ENCODE results near the gene C19orf73. TPM values are rescaled to one million over a fixed set of nuclear protein-coding genes. Genes with fewer than 3 reads are reported as not detected.

The C19orf73 gene
- total and polyA plus RNA-seq, 9 of the 15 experiments (the other 6 are each of a cell fraction or from before 2014, with no cell fraction given), result 0.08 to 7.4 (median 1.4) TPM

GRCh38 chr19:49157445-49158224, 38.7 kb upstream of the C19orf73 start, which contains the start of gene TRPM4 (continued):
- no peak for TF ChIP-seq ZNF586 (CRISPR knock-in tag; conservative IDR thresholded peaks at IDR 0.05)
- no peak for TF ChIP-seq NRF1 (conservative IDR thresholded peaks at IDR 0.05 in 1 of 2, IDR thresholded peaks at IDR 0.05 in 1 of 2)
- TF ChIP-seq ZNF184 (CRISPR knock-in tag; IDR thresholded peaks at IDR 0.05), result no peak
- TF ChIP-seq SMARCA4 (IDR thresholded peaks at IDR 0.05), result peak; percentile 70
- TF ChIP-seq ZNF445 (CRISPR knock-in tag; IDR thresholded peaks at IDR 0.05; ENCODE audit: low read depth), result no peak
- TF ChIP-seq NR3C1 (CRISPR knock-in tag; IDR thresholded peaks at IDR 0.05), result peak; percentile 77; the same call in 1 of the 2 replicates
- 0 out of 2 replicates have a peak, but pooled peaks have one; percentile 34 for TF ChIP-seq KLF10 (CRISPR knock-in tag; IDR thresholded peaks at IDR 0.05)
- TF ChIP-seq ZBTB17 (CRISPR knock-in tag; IDR thresholded peaks at IDR 0.05), result no peak
- TF ChIP-seq SPI1 (IDR thresholded peaks at IDR 0.05; ENCODE audit: borderline replicate concordance, low read depth, low read length), result no peak
- TF ChIP-seq, protein P1, sequence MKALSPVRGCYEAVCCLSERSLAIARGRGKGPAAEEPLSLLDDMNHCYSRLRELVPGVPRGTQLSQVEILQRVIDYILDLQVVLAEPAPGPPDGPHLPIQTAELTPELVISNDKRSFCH (CRISPR knock-in tag; IDR thresholded peaks at IDR 0.05), result no peak
- TF ChIP-seq, protein P1 (tag; IDR thresholded peaks at IDR 0.05), result no peak
- TF ChIP-seq ZBED1 (IDR thresholded peaks at IDR 0.05), result no peak; the same call in 1 of the 2 replicates
- 0 out of 2 replicates have a peak, but pooled peaks have one; percentile 44 for TF ChIP-seq E2F3 (CRISPR knock-in tag; IDR thresholded peaks at IDR 0.05)
- TF ChIP-seq HIVEP1 (CRISPR knock-in tag; IDR thresholded peaks at IDR 0.05), result no peak
- no peak for TF ChIP-seq CHD4 (IDR thresholded peaks at IDR 0.05; ENCODE audit: insufficient read depth, insufficient replicate concordance, low read depth, low read length, poor library complexity, severe bottlenecking)
- TF ChIP-seq, protein P2, sequence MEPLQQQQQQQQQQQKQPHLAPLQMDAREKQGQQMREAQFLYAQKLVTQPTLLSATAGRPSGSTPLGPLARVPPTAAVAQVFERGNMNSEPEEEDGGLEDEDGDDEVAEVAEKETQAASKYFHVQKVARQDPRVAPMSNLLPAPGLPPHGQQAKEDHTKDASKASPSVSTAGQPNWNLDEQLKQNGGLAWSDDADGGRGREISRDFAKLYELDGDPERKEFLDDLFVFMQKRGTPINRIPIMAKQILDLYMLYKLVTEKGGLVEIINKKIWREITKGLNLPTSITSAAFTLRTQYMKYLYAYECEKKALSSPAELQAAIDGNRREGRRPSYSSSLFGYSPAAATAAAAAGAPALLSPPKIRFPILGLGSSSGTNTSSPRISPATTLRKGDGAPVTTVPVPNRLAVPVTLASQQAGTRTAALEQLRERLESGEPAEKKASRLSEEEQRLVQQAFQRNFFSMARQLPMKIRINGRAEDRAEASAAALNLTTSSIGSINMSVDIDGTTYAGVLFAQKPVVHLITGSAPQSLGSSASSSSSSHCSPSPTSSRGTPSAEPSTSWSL (CRISPR knock-in tag; IDR thresholded peaks at IDR 0.05; ENCODE audit: borderline replicate concordance), result no peak
- TF ChIP-seq, protein P3, sequence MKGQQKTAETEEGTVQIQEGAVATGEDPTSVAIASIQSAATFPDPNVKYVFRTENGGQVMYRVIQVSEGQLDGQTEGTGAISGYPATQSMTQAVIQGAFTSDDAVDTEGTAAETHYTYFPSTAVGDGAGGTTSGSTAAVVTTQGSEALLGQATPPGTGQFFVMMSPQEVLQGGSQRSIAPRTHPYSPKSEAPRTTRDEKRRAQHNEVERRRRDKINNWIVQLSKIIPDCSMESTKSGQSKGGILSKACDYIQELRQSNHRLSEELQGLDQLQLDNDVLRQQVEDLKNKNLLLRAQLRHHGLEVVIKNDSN (CRISPR knock-in tag; IDR thresholded peaks at IDR 0.05), result no peak
- TF ChIP-seq NR2C1 (IDR thresholded peaks at IDR 0.05), result no peak; the same call in none of the 2 replicates
- peak; percentile 33; the same call in 1 of the 2 replicates for TF ChIP-seq NR2C1 (tag; IDR thresholded peaks at IDR 0.05)
- TF ChIP-seq MAFK (IDR thresholded peaks at IDR 0.05; ENCODE audit: low read length), result no peak
- TF ChIP-seq YY1 (IDR thresholded peaks at IDR 0.05; ENCODE audit: borderline replicate concordance in 1 of 3, control insufficient read depth in 1 of 3, extremely low read depth in 1 of 3, insufficient read depth in 3 of 3, insufficient read length in 1 of 3, insufficient replicate concordance in 2 of 3, low read depth in 1 of 3, low read length in 2 of 3), result peak in 2 of 3 experiments; percentile 75 to 85
- peak; percentile 98 for TF ChIP-seq POLR2G (IDR thresholded peaks at IDR 0.05; ENCODE audit: low read depth, low read length)
- 0 out of 2 replicates have a peak, but pooled peaks have one; percentile 41 for TF ChIP-seq ARID2 (IDR thresholded peaks at IDR 0.05)
- TF ChIP-seq PRMT5 (CRISPR knock-in tag; IDR thresholded peaks at IDR 0.05), result no peak
- no peak for TF ChIP-seq ZNF174 (CRISPR knock-in tag; IDR thresholded peaks at IDR 0.05)
- TF ChIP-seq, protein P4, sequence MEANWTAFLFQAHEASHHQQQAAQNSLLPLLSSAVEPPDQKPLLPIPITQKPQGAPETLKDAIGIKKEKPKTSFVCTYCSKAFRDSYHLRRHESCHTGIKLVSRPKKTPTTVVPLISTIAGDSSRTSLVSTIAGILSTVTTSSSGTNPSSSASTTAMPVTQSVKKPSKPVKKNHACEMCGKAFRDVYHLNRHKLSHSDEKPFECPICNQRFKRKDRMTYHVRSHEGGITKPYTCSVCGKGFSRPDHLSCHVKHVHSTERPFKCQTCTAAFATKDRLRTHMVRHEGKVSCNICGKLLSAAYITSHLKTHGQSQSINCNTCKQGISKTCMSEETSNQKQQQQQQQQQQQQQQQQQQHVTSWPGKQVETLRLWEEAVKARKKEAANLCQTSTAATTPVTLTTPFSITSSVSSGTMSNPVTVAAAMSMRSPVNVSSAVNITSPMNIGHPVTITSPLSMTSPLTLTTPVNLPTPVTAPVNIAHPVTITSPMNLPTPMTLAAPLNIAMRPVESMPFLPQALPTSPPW (CRISPR knock-in tag; IDR thresholded peaks at IDR 0.05), result peak; percentile 89

Measured in K562 (cell line).